A549 (cell line): Measurements from ENCODE around the gene ATXN2. TPM values are rescaled to one million over a fixed set of nuclear protein-coding genes. Genes with fewer than 3 reads are reported as not detected.
"Not testable (repeated sequence)": the region's sequence is repeated elsewhere in the genome, so short reads cannot be mapped to it uniquely, and the experiment has no call there.

Source experiments
- ATAC-seq, 2 experiments: fragments of 200-7000 bp in 1 of 2; fragments of >200 bp in 1 of 2; cut with Nextera tagmentation in 1 of 2; cut with Tn5 transposase in 1 of 2; 3 replicates each; pipeline versions ENCODE4 v1.8.0 to v1.9.1; 2018 to 2020; ENCODE audit warnings: mild to moderate bottlenecking in 1 of 2, moderate library complexity in 1 of 2
- CTCF ChIA-PET: fragments of 300-600 bp; sonication (Branson Sonifier 250); formaldehyde crosslinking; extraction: SDS; loops from one replicate; lab custom pipeline; 2021; ENCODE audit warnings: antibody characterized with exemption, inconsistent platforms; lab: Yijun Ruan, JAX
- POLR2A ChIA-PET: fragments of 350-600 bp; formaldehyde crosslinking; extraction: SDS; loops from one replicate; lab custom pipeline; 2021; ENCODE audit warnings: antibody characterized with exemption, inconsistent platforms; lab: Yijun Ruan, JAX
- DNase-seq, 2 experiments: peaks; one replicate each; pipeline versions ENCODE4 v3.0.0 to v3.0.0-alpha.2; 2011 to 2016; ENCODE audit warnings: low read depth in 1 of 2, low spot score in 1 of 2
- FAIRE-seq: peaks from 2 replicates; lab custom pipeline; 2011; peaks lifted over from hg19 to GRCh38; lab: Jason Lieb, UNC
- H3K27ac ChIP-seq, 2 experiments: fragments of >200 bp; sonication (Bioruptor Twin); formaldehyde crosslinking; 3 replicates each; pipeline ENCODE4 v1.5.1; 2016 to 2017
- H3K4me1 ChIP-seq: fragments of >200 bp; sonication (Bioruptor Twin); formaldehyde crosslinking; 3 replicates; pipeline ENCODE4 v1.6.1; 2016
- H3K4me2 ChIP-seq: fragments of >200 bp; sonication (Bioruptor Twin); formaldehyde crosslinking; 3 replicates; pipeline ENCODE4 v1.6.1; 2016
- H3K4me3 ChIP-seq: fragments of >200 bp; sonication (Bioruptor Twin); formaldehyde crosslinking; 3 replicates; pipeline ENCODE4 v1.5.1; 2016
- H3K9me3 ChIP-seq: fragments of >200 bp; sonication (Bioruptor Twin); formaldehyde crosslinking; 3 replicates; pipeline ENCODE4 v1.6.1; 2016
- BCL3 ChIP-seq: fragments of >200 bp; sonication (Bioruptor Twin); formaldehyde crosslinking; IDR thresholded peaks from 3 replicates; pipeline ENCODE4 v1.6.1; 2016
- CBX8 ChIP-seq: fragments of 200-600 bp; sonication (generic); IDR thresholded peaks from 2 replicates; pipeline ENCODE4 v1.6.1; 2016
- CEBPB ChIP-seq, 2 experiments: fragments of >200 bp in 1 of 2; sonication (Bioruptor Twin) in 1 of 2; formaldehyde crosslinking in 1 of 2; IDR thresholded peaks; 2 replicates each; pipeline ENCODE4 v1.6.1; 2012 to 2016
- ESRRA ChIP-seq: fragments of 150-350 bp; IDR thresholded peaks from 2 replicates; pipeline ENCODE4 v1.6.1; 2014; ENCODE audit warnings: mild to moderate bottlenecking, low read length, borderline replicate concordance
- FOSL2 ChIP-seq, 2 experiments: fragments of 450-650 bp in 1 of 2; fragments of >200 bp in 1 of 2; sonication (Bioruptor Twin) in 1 of 2; formaldehyde crosslinking; IDR thresholded peaks; 2 replicates each; pipeline versions ENCODE4 v1.5.0 to v1.6.1; 2016 to 2020; ENCODE audit warnings: mild to moderate bottlenecking in 1 of 2, moderate library complexity in 1 of 2
- GATA3 ChIP-seq: IDR thresholded peaks from 2 replicates; pipeline ENCODE4 v1.6.1; 2012; ENCODE audit warnings: borderline replicate concordance
- HMGXB4 ChIP-seq: fragments of 250-450 bp; sonication (Bioruptor Pico); IDR thresholded peaks from 2 replicates; pipeline ENCODE4 v1.5.0; 2021; ENCODE audit warnings: mild to moderate bottlenecking, moderate library complexity, borderline replicate concordance
- HOXB5 ChIP-seq: fragments of 250-450 bp; sonication (Bioruptor Pico); IDR thresholded peaks from 2 replicates; pipeline ENCODE4 v1.5.0; 2020; ENCODE audit warnings: mild to moderate bottlenecking, moderate library complexity
- JUN ChIP-seq, 2 experiments: fragments of >200 bp; sonication (Bioruptor Twin); formaldehyde crosslinking; IDR thresholded peaks; 2 replicates in 1 of 2; 3 replicates in 1 of 2; pipeline ENCODE4 v1.6.1; 2016 to 2017
- MAZ ChIP-seq: fragments of 150-350 bp; IDR thresholded peaks from 2 replicates; pipeline ENCODE4 v1.6.1; 2014; ENCODE audit warnings: antibody characterized with exemption, low read depth, low read length, borderline replicate concordance
- MYC ChIP-seq: IDR thresholded peaks from 2 replicates; pipeline ENCODE4 v1.6.1; 2012; ENCODE audit warnings: mild to moderate bottlenecking, inconsistent platforms, low read length, improper control_type of control experiment, borderline replicate concordance
- NPAS2 ChIP-seq: fragments of 250-450 bp; sonication (Bioruptor Pico); IDR thresholded peaks from 2 replicates; pipeline ENCODE4 v1.8.0; 2022; ENCODE audit warnings: mild to moderate bottlenecking, moderate library complexity, borderline replicate concordance
- NR3C1 ChIP-seq: fragments of >200 bp; sonication (Bioruptor Twin); formaldehyde crosslinking; IDR thresholded peaks from 3 replicates; pipeline ENCODE4 v1.6.1; 2017
- PHF8 ChIP-seq: fragments of 200-600 bp; sonication (generic); IDR thresholded peaks from 2 replicates; pipeline ENCODE4 v1.6.1; 2016; ENCODE audit warnings: low read depth, mild to moderate bottlenecking, antibody characterized with exemption, moderate library complexity, borderline replicate concordance
- POLR2A ChIP-seq: IDR thresholded peaks from 2 replicates; pipeline ENCODE4 v1.6.1; 2012; ENCODE audit warnings: mild to moderate bottlenecking, low read length
- POLR2AphosphoS2 ChIP-seq: conservative IDR thresholded peaks from 2 replicates; pipeline ENCODE4 v1.6.1; 2012; ENCODE audit warnings: low read length, improper control_type of control experiment, inconsistent platforms
- RFX5 ChIP-seq: fragments of 450-650 bp; IDR thresholded peaks from 2 replicates; pipeline ENCODE4 v1.7.1; 2014; ENCODE audit warnings: antibody characterized with exemption, mild to moderate bottlenecking, moderate library complexity
- SMC3 ChIP-seq: fragments of >200 bp; sonication (Bioruptor Twin); formaldehyde crosslinking; IDR thresholded peaks from 3 replicates; pipeline ENCODE4 v1.6.1; 2018; ENCODE audit warnings: inconsistent platforms
- TP53 ChIP-seq: fragments of 250-450 bp; sonication (Bioruptor Pico); IDR thresholded peaks from 2 replicates; pipeline ENCODE4 v1.5.0; 2021; ENCODE audit warnings: mild to moderate bottlenecking, moderate library complexity
- USF2 ChIP-seq: fragments of 450-650 bp; IDR thresholded peaks from 2 replicates; pipeline ENCODE4 v1.6.1; 2014; ENCODE audit warnings: antibody characterized with exemption
- ZC3H11A ChIP-seq: fragments of 450-650 bp; IDR thresholded peaks from 2 replicates; pipeline ENCODE4 v1.6.1; 2014; ENCODE audit warnings: antibody characterized with exemption, mild to moderate bottlenecking
- ZNF302 ChIP-seq: fragments of 250-450 bp; sonication (Bioruptor Pico); IDR thresholded peaks from 2 replicates; pipeline ENCODE4 v1.9.0; 2021; ENCODE audit warnings: inconsistent platforms, mild to moderate bottlenecking, moderate library complexity
- WGBS: methylation state at CpG from one replicate; pipeline ENCODE4 v1.1.6; 2017; ENCODE audit errors: missing lambda C conversion rate; 5-methylcytosine and 5-hydroxymethylcytosine counted together
- polyA plus RNA-seq, 4 experiments: library from polyadenylated mRNA; depleted of rRNA in 3 of 4; stranded (reverse); fragments of >200 nt; fragmentation: RNase III in 1 of 4; extraction: RNeasy Plus Mini Kit Qiagen cat#74134 plus additional on column Dnase treatment in 1 of 4; gene quantifications; 2 replicates in 3 of 4; 3 replicates in 1 of 4; pipeline ENCODE4 v1.2.3, GENCODE V29; 2011 to 2017
- TF ChIP-seq, protein P1 (sequence below): fragments of >200 bp; sonication (Bioruptor Twin); formaldehyde crosslinking; IDR thresholded peaks from 3 replicates; pipeline ENCODE4 v1.5.1; 2016
- TF ChIP-seq, protein P2 (sequence below): IDR thresholded peaks from 2 replicates; pipeline ENCODE4 v1.6.1; 2012

Gene ATXN2
- polyA plus RNA-seq, 2 of the 4 experiments (the other 2 are of a cell fraction), result 24.8 to 30.6 TPM

- TF ChIP-seq CBX8 (no peak), CEBPB (IDR thresholded peaks at IDR 0.05) (no peak), ESRRA (no peak), NPAS2 (CRISPR knock-in tag) (no peak), HOXB5 (CRISPR knock-in tag) (no peak)
Measured at GRCh38 chr12:111556676-111557075, 42.4 kb downstream of the ATXN2 start (continued).

- WGBS, result 90% methylated on average over 3 of the region's 3 CpGs
Measured at GRCh38 chr12:111555313-111555712, 43.8 kb downstream of the ATXN2 start.

GRCh38 chr12:111546758-111547383 lies 52.2 kb downstream of the ATXN2 start:
- H3K9me3 ChIP-seq, result no peaks in the 10 kb centered on the region
- no peak for DNase-seq
- no peak overlapping the region for H3K27ac ChIP-seq
- POLR2A ChIA-PET, result no interaction called here
- H3K4me3 ChIP-seq, result no peak overlapping the region
- no peak for ATAC-seq
- TF ChIP-seq SMC3 (no peak), FOSL2 (IDR thresholded peaks at IDR 0.05) (no peak), FOSL2 (CRISPR knock-in tag; IDR thresholded peaks at IDR 0.05) (0 out of 2 replicates have a peak, but pooled peaks have one; percentile 3)
- WGBS, result 91% methylated on average over 8 of the region's 8 CpGs
- CTCF ChIA-PET, result interaction anchor here (1.5 kb wide), 1 partner anchor 8 kb away, joined by 4 read pairs; no protein-coding TSS in a partner anchor
- no peak overlapping the region for H3K4me2 ChIP-seq
- H3K4me1 ChIP-seq, result no peaks in the 10 kb centered on the region
- peak; percentile 13 for FAIRE-seq

More at GRCh38 chr12:111555313-111555712, 43.8 kb downstream of the ATXN2 start:
- H3K27ac ChIP-seq, FAIRE-seq, H3K4me2 ChIP-seq, ATAC-seq, H3K4me3 ChIP-seq, DNase-seq, H3K9me3 ChIP-seq, POLR2A ChIA-PET: not testable (repeated sequence)
- H3K4me1 ChIP-seq, result peaks cover 26% of the 10 kb centered on the region
- CTCF ChIA-PET, result interaction anchor here (1.0 to 1.3 kb wide), 2 partner anchors 30 to 119 kb away, joined by 4 read pairs; no protein-coding TSS in a partner anchor

DNA sequence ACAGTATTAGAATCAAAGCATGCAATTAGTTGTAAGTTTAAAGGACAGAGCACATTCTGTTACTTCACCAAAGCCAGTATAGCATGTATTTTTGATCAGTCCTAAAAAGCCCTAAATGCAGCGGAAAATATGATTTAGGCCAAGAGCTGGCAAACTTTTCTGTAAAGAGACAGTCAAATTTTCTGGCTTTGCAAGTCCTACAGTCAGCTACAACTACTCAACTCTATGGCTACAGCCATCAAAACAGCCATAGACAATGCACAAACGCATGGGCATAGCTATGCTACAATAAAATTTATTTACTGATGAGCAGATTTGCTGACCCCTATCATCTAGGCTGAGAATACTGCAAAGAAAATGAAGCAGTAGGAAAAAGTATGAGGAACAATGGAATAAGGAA lies 52.9 kb downstream of the ATXN2 start:
- Histone ChIP-seq H3K27ac (no peak overlapping the region), H3K4me1 (no peaks in the 10 kb centered on the region), H3K4me3 (no peak overlapping the region), H3K4me2 (no peak overlapping the region), H3K9me3 (no peaks in the 10 kb centered on the region)
- TF ChIP-seq MYC, result no peak
- no peak for TF ChIP-seq MAZ
- no peak for TF ChIP-seq HMGXB4 (CRISPR knock-in tag)
- TF ChIP-seq JUN (IDR thresholded peaks at IDR 0.05), result no peak
- TF ChIP-seq USF2, result no peak
- no peak for TF ChIP-seq ZNF302 (CRISPR knock-in tag)
- TF ChIP-seq, protein P1, sequence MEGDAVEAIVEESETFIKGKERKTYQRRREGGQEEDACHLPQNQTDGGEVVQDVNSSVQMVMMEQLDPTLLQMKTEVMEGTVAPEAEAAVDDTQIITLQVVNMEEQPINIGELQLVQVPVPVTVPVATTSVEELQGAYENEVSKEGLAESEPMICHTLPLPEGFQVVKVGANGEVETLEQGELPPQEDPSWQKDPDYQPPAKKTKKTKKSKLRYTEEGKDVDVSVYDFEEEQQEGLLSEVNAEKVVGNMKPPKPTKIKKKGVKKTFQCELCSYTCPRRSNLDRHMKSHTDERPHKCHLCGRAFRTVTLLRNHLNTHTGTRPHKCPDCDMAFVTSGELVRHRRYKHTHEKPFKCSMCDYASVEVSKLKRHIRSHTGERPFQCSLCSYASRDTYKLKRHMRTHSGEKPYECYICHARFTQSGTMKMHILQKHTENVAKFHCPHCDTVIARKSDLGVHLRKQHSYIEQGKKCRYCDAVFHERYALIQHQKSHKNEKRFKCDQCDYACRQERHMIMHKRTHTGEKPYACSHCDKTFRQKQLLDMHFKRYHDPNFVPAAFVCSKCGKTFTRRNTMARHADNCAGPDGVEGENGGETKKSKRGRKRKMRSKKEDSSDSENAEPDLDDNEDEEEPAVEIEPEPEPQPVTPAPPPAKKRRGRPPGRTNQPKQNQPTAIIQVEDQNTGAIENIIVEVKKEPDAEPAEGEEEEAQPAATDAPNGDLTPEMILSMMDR, result no peak
- TF ChIP-seq ESRRA, result no peak
- no peak for TF ChIP-seq GATA3
- no peak for TF ChIP-seq ZC3H11A
- TF ChIP-seq RFX5, result no peak
- no peak for TF ChIP-seq POLR2A
- TF ChIP-seq, protein P2, sequence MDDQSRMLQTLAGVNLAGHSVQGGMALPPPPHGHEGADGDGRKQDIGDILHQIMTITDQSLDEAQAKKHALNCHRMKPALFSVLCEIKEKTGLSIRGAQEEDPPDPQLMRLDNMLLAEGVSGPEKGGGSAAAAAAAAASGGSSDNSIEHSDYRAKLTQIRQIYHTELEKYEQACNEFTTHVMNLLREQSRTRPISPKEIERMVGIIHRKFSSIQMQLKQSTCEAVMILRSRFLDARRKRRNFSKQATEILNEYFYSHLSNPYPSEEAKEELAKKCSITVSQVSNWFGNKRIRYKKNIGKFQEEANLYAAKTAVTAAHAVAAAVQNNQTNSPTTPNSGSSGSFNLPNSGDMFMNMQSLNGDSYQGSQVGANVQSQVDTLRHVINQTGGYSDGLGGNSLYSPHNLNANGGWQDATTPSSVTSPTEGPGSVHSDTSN, result no peak
- TF ChIP-seq BCL3, result no peak
- no peak for TF ChIP-seq PHF8
- TF ChIP-seq NR3C1, result no peak
- no peak for TF ChIP-seq POLR2AphosphoS2
- TF ChIP-seq TP53 (CRISPR knock-in tag), result no peak
- ATAC-seq (no peak), FAIRE-seq (no peak), DNase-seq (no peak)
- 87% methylated on average over 2 of the region's 2 CpGs for WGBS
- CTCF ChIA-PET, result no interaction called here
- POLR2A ChIA-PET, result no interaction called here
